ENCODE measurements around the gene SCNN1A.

SCNN1A gene

DNA sequence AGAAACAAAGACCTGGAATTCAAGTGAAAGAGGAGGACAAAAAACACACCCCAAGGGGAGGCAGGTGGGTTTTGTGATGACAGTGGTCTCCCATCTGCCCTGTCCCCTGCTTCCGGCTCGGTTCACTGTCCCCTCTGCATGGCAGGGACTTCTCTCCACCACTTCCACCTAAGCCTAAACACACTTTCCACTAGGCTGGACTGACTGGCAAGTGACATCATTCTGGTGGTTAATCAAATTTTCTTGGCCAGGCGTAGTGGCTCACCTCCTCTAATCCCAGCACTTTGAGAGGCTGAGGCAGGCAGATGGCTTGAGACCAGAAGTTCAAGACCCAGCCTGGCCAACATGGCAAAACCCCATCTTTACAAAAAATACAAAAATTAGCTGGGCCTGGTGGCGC, 53.0 kb downstream of the SCNN1A start:
- Mint-ChIP-seq H3K4me3 (no peak overlapping the region), H3K27ac (no peak overlapping the region), H3K36me3 (ENCODE audit: low read depth) (peaks cover 4% of the 10 kb centered on the region), H3K27me3 (ENCODE audit: low read depth) (peaks cover 3% of the 10 kb centered on the region), H3K9me3 (no peaks in the 10 kb centered on the region), H3K4me1 (ENCODE audit: low read depth) (peaks cover 27% of the 10 kb centered on the region)
- DNase-seq (ENCODE audit: low spot score) = no peak

GRCh38 chr12:6321905-6322304, 53.5 kb downstream of the SCNN1A start:
- Mint-ChIP-seq H3K9me3 (no peaks in the 10 kb centered on the region), H3K4me3 (no peak overlapping the region), H3K36me3 (ENCODE audit: low read depth) (peaks cover 4% of the 10 kb centered on the region), H3K4me1 (ENCODE audit: low read depth) (peaks cover 27% of the 10 kb centered on the region), H3K27ac (no peak overlapping the region), H3K27me3 (ENCODE audit: low read depth) (peaks cover 3% of the 10 kb centered on the region)
- no peak for DNase-seq (ENCODE audit: low spot score)

- peaks cover 22% of the 10 kb centered on the region for H3K4me1 Mint-ChIP-seq (ENCODE audit: low read depth)
- no peak overlapping the region for H3K4me3 Mint-ChIP-seq
- peaks cover 2% of the 10 kb centered on the region for H3K36me3 Mint-ChIP-seq (ENCODE audit: low read depth)
- H3K27ac Mint-ChIP-seq = peak overlapping the region; percentile 32
- no peak for DNase-seq (ENCODE audit: low spot score)
- peaks cover 3% of the 10 kb centered on the region for H3K27me3 Mint-ChIP-seq (ENCODE audit: low read depth)
- no peaks in the 10 kb centered on the region for H3K9me3 Mint-ChIP-seq
Observed at GRCh38 chr12:6319446-6319845, 55.9 kb downstream of the SCNN1A start.

- peaks cover 2% of the 10 kb centered on the region for H3K36me3 Mint-ChIP-seq (ENCODE audit: low read depth)
- H3K4me3 Mint-ChIP-seq = peak overlapping the region; percentile 46
- DNase-seq (ENCODE audit: low spot score) = no peak
- peak overlapping the region; percentile 4 for H3K27ac Mint-ChIP-seq
- H3K4me1 Mint-ChIP-seq (ENCODE audit: low read depth) = peaks cover 16% of the 10 kb centered on the region
- no peaks in the 10 kb centered on the region for H3K9me3 Mint-ChIP-seq
- peaks cover 3% of the 10 kb centered on the region for H3K27me3 Mint-ChIP-seq (ENCODE audit: low read depth)
Observed at GRCh38 chr12:6318440-6318879, 56.9 kb downstream of the SCNN1A start.

GRCh38 chr12:6317693-6318439, 57.5 kb downstream of the SCNN1A start:
- Mint-ChIP-seq H3K4me1 (ENCODE audit: low read depth) (peaks cover 10% of the 10 kb centered on the region), H3K27ac (no peak overlapping the region), H3K9me3 (no peaks in the 10 kb centered on the region), H3K27me3 (ENCODE audit: low read depth) (peaks cover 3% of the 10 kb centered on the region), H3K4me3 (peak overlapping the region; percentile 46), H3K36me3 (ENCODE audit: low read depth) (no peaks in the 10 kb centered on the region)
- DNase-seq (ENCODE audit: low spot score) = no peak

DNA sequence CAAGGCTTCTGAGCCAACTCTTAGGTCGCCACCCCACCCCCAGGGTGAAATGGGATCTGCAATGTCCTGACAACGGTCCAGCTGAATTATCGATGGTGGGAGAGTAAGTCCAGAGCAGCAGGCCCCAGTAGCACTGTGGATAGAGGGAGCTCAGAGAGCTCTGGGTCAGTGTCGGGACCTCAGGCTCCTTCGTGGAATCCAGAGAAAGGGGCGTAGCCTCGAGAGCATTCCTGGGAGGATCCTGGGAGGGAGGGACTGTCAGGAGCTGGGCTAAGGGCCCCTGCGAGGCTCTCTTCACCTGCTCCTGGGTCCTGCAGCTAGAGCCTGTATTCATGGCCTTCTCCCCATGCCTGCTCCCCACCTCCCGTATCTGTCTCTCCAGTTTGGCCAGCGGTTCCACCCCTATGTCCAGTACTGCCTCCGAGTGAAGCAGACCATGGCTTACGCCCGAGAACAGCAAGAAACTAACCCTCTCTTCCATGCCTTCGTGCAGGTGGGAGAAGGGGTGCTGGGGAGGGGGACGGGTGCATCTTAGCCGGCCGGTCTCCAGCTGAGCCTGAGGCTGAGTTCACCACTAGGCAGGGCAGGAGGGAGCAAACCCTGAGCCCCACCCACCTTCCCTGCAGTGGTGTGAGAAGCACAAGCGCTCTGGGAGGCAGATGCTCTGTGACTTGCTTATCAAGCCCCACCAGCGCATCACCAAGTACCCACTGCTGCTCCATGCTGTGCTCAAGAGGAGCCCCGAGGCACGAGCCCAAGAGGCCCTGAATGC, 58.3 kb downstream of the SCNN1A start:
- H3K27ac Mint-ChIP-seq = no peak overlapping the region
- H3K9me3 Mint-ChIP-seq = no peaks in the 10 kb centered on the region
- no peak for DNase-seq (ENCODE audit: low spot score)
- peaks cover 9% of the 10 kb centered on the region for H3K4me1 Mint-ChIP-seq (ENCODE audit: low read depth)
- peaks cover 5% of the 10 kb centered on the region for H3K27me3 Mint-ChIP-seq (ENCODE audit: low read depth)
- no peaks in the 10 kb centered on the region for H3K36me3 Mint-ChIP-seq (ENCODE audit: low read depth)
- H3K4me3 Mint-ChIP-seq = no peak overlapping the region

DNA sequence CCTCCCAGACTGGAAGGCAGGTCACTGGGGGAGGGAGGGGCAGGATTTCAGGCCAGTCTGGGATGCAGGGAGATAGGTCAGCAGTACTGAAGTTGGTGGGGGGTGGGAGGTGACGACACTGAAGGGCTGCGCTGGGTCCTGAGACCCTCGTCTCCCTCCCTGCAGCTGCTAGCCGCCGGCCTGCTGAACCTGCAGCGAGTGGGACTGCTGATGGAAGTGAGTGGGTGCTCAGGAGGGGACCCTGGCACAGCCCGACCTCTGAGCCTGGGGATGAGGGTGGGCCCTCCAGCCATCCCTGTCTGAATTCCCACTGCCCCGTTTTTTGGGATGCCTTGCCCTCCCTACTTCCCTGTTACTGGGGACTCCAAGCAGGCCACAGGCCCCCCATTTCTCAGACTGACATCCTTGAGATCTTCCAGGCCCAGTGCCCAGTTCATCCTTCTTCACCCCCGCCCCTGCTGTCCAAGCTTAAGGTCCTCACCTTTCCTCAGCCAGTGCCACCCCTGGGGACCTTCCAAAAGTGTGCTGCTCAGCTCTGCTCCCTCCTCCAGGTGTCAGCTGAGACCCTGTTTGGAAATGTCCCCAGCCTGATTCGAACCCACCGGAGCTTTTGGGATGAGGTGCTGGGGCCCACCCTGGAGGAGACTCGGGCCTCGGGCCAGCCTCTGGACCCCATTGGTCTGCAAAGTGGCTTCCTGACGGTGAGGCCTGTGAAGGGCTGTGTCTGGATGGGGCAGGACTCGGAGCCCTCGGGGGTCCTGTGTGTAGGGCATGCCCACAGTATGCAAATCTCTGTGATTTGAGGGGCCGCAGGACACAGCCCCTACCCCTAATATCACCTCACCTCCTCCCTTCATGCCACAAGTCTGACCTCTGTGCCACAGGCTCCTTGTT, 59.4 kb downstream of the SCNN1A start:
- Mint-ChIP-seq H3K27ac (no peak overlapping the region), H3K4me3 (no peak overlapping the region), H3K4me1 (ENCODE audit: low read depth) (peaks cover 9% of the 10 kb centered on the region), H3K36me3 (ENCODE audit: low read depth) (no peaks in the 10 kb centered on the region), H3K9me3 (no peaks in the 10 kb centered on the region), H3K27me3 (ENCODE audit: low read depth) (peaks cover 11% of the 10 kb centered on the region)
- no peak for DNase-seq (ENCODE audit: low spot score)

DNA sequence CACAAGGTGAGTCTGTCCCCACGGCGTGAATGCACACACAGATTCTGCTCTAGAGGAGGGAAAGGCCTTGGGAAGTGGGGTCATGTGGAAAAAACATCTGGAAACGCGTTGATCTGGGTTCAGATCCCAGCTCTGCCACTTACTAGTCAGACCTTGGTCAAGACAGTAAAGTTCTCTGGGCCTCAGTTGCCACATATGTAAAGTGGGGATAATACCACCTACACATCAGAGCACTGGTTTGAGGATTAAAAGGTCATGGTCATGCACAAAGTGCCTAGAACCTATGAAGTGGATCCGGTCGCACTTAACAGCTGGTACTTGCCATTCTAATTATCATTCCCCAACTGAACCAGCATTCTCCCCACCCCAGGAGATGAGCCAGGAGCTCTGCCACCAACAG, 60.2 kb downstream of the SCNN1A start:
- no peaks in the 10 kb centered on the region for H3K9me3 Mint-ChIP-seq
- H3K27ac Mint-ChIP-seq = no peak overlapping the region
- peaks cover 9% of the 10 kb centered on the region for H3K4me1 Mint-ChIP-seq (ENCODE audit: low read depth)
- H3K27me3 Mint-ChIP-seq (ENCODE audit: low read depth) = peaks cover 11% of the 10 kb centered on the region
- DNase-seq (ENCODE audit: low spot score) = no peak
- no peak overlapping the region for H3K4me3 Mint-ChIP-seq
- no peaks in the 10 kb centered on the region for H3K36me3 Mint-ChIP-seq (ENCODE audit: low read depth)

- no peaks in the 10 kb centered on the region for H3K36me3 Mint-ChIP-seq (ENCODE audit: low read depth)
- no peak overlapping the region for H3K27ac Mint-ChIP-seq
- DNase-seq (ENCODE audit: low spot score) = no peak
- peaks cover 9% of the 10 kb centered on the region for H3K4me1 Mint-ChIP-seq (ENCODE audit: low read depth)
- H3K27me3 Mint-ChIP-seq (ENCODE audit: low read depth) = peaks cover 13% of the 10 kb centered on the region
- no peak overlapping the region for H3K4me3 Mint-ChIP-seq
- no peaks in the 10 kb centered on the region for H3K9me3 Mint-ChIP-seq
Observed at GRCh38 chr12:6314776-6315175, 60.6 kb downstream of the SCNN1A start.

GRCh38 chr12:6313326-6313940, 61.9 kb downstream of the SCNN1A start:
- H3K9me3 Mint-ChIP-seq = no peaks in the 10 kb centered on the region
- H3K4me1 Mint-ChIP-seq (ENCODE audit: low read depth) = peaks cover 6% of the 10 kb centered on the region
- H3K4me3 Mint-ChIP-seq = no peak overlapping the region
- no peak overlapping the region for H3K27ac Mint-ChIP-seq
- no peaks in the 10 kb centered on the region for H3K36me3 Mint-ChIP-seq (ENCODE audit: low read depth)
- DNase-seq (ENCODE audit: low spot score) = no peak
- peaks cover 22% of the 10 kb centered on the region for H3K27me3 Mint-ChIP-seq (ENCODE audit: low read depth)

GRCh38 chr12:6312529-6313325, 62.6 kb downstream of the SCNN1A start:
- no peak overlapping the region for H3K4me3 Mint-ChIP-seq
- peak; percentile 20 for DNase-seq (ENCODE audit: low spot score)
- no peak overlapping the region for H3K27ac Mint-ChIP-seq
- H3K27me3 Mint-ChIP-seq (ENCODE audit: low read depth) = peaks cover 27% of the 10 kb centered on the region
- no peaks in the 10 kb centered on the region for H3K9me3 Mint-ChIP-seq
- H3K36me3 Mint-ChIP-seq (ENCODE audit: low read depth) = no peaks in the 10 kb centered on the region
- H3K4me1 Mint-ChIP-seq (ENCODE audit: low read depth) = no peaks in the 10 kb centered on the region

- no peak overlapping the region for H3K27ac Mint-ChIP-seq
- DNase-seq (ENCODE audit: low spot score) = no peak
- H3K36me3 Mint-ChIP-seq (ENCODE audit: low read depth) = no peaks in the 10 kb centered on the region
- H3K9me3 Mint-ChIP-seq = no peaks in the 10 kb centered on the region
- no peaks in the 10 kb centered on the region for H3K4me1 Mint-ChIP-seq (ENCODE audit: low read depth)
- peaks cover 31% of the 10 kb centered on the region for H3K27me3 Mint-ChIP-seq (ENCODE audit: low read depth)
- H3K4me3 Mint-ChIP-seq = no peak overlapping the region
Observed at GRCh38 chr12:6311822-6312528, 63.4 kb downstream of the SCNN1A start.

Data from T-helper 2 cell treated with Interferon-gamma antibody and Interleukin-4, amounts not matched to agents 5 μg/mL and 100 μg/mL, for 36 hours (primary cell).